ENCODE measurements around the gene PTTG1IP. TPM values are rescaled to one million over a fixed set of nuclear protein-coding genes. Genes with fewer than 3 reads are reported as not detected.

The PTTG1IP gene
- total RNA-seq, 3 donors from 2014 or later (not counting 1 experiment from before 2014, with no cell fraction given): 96.8 to 144 (median 126) TPM

DNA sequence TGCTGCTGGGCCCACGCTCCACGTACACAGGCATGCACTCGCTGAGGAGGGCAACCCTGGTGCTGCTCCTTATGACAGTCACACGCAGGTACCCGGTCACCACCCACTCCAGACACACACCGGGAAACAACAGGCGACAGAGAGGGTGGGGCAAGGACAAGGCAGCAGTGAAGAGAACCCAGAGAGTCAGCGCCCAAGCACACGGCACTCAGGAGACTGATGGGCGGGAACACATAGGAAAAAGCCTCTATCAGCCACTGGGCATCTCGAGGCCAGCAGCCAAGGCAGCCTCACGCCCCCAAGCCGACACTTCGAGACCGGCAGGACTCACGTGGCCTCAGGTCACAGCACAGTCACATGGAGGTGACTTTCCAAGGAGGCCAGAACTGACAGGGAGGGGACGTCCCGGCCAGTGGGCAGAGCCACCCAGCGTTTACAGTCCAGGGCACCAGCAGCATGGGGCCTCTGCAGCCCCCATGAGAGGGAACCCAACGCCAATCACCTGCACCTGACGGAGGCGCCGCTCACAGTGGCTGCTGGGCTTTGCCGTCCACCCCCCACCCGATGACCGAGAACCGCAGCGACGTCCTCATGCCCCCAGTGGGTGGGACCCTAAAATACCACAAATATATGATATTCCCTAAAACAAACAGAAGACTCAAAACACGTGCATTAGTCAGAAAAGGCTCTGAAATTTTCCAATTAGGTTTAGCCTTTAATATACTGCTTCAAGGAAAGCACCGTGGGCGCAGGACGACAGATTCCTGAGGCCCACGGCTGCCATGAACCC lies 19.7 kb downstream of the PTTG1IP start:
- H3K36me3 ChIP-seq (ENCODE audit: control insufficient read depth, insufficient read depth, low read length): peaks cover 74% of the 10 kb centered on the region
- Mint-ChIP-seq H3K4me1 (peaks cover 34 to 43% of the 10 kb centered on the region in 2 donors), H3K9me3 (no peaks in the 10 kb centered on the region), H3K36me3 (no peaks in the 10 kb centered on the region), H3K27me3 (ENCODE audit: low read depth in 2 of 2) (no peaks in the 10 kb centered on the region), H3K4me3 (peak overlapping the region; percentile 80), H3K27ac (peak overlapping the region; percentile 88 to 92)
- WGBS (ENCODE audit: insufficient coverage): 87% methylated on average over 34 of the region's 34 CpGs
- peaks cover 21% of the 10 kb centered on the region for H3K4me1 ChIP-seq (ENCODE audit: control insufficient read depth, insufficient read depth, low read length)
- DNase-seq (no peak), ATAC-seq (no peak)
- H3K27ac ChIP-seq (ENCODE audit: low read length): peak overlapping the region; percentile 65
- TF ChIP-seq, protein P1, sequence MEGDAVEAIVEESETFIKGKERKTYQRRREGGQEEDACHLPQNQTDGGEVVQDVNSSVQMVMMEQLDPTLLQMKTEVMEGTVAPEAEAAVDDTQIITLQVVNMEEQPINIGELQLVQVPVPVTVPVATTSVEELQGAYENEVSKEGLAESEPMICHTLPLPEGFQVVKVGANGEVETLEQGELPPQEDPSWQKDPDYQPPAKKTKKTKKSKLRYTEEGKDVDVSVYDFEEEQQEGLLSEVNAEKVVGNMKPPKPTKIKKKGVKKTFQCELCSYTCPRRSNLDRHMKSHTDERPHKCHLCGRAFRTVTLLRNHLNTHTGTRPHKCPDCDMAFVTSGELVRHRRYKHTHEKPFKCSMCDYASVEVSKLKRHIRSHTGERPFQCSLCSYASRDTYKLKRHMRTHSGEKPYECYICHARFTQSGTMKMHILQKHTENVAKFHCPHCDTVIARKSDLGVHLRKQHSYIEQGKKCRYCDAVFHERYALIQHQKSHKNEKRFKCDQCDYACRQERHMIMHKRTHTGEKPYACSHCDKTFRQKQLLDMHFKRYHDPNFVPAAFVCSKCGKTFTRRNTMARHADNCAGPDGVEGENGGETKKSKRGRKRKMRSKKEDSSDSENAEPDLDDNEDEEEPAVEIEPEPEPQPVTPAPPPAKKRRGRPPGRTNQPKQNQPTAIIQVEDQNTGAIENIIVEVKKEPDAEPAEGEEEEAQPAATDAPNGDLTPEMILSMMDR (IDR thresholded peaks at IDR 0.05): no peak
- H3K4me3 ChIP-seq (ENCODE audit: low read length): no peak overlapping the region
- intact Hi-C loops (cut with micrococcal nuclease): no loop called here
- H3K9me3 ChIP-seq (ENCODE audit: control insufficient read depth, insufficient read depth, low read length): no peaks in the 10 kb centered on the region
- no peaks in the 10 kb centered on the region for H3K27me3 ChIP-seq (ENCODE audit: control insufficient read depth, insufficient read depth, low read length)

DNA sequence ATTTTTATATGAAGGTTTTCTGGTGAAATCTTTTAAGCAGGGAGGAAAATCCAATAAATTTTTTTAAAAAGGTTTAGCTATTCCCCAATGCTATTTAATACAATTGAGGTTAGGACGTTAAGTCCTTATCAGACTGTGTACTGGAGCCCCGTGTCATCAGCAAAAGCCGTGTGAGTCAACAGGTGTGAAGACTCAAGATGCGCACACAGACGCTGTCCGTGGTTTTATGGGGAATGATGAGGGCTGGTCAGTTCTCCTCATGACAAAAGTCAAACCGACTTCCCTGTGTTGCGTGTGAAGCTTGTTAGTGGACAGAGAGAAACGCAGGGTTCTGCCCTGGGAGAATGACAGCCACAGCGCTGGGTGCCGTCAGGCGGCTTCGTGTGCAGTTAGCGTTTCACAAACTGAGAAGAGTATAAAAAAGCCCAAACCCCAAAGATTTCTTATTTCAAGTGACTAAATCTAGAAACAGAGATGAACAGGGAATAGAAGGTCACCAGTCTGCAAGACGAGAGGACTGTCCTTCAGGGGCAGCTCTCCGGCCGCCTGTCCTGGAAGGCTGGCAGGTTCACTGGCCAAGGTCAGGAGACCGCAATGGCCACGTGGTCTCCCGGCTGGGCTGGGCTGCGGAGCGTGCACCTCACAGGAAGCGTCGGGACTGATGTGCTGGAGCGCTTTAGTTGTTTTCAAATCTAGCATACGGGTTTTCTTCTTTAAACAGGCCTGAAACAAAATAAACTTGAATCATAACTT lies 22.4 kb downstream of the PTTG1IP start:
- WGBS (ENCODE audit: insufficient coverage): 81% methylated on average over 26 of the region's 26 CpGs
- Mint-ChIP-seq H3K27ac (peak overlapping the region; percentile 62 to 69), H3K9me3 (no peaks in the 10 kb centered on the region), H3K4me3 (peak overlapping the region; percentile 17), H3K36me3 (no peaks in the 10 kb centered on the region), H3K27me3 (ENCODE audit: low read depth in 2 of 2) (no peaks in the 10 kb centered on the region), H3K4me1 (peaks cover 41 to 46% of the 10 kb centered on the region in 2 donors)
- TF ChIP-seq, protein P1 (IDR thresholded peaks at IDR 0.05): no peak
- Histone ChIP-seq H3K4me1 (ENCODE audit: control insufficient read depth, insufficient read depth, low read length) (peaks cover 29% of the 10 kb centered on the region), H3K4me3 (ENCODE audit: low read length) (no peak overlapping the region), H3K27me3 (ENCODE audit: control insufficient read depth, insufficient read depth, low read length) (no peaks in the 10 kb centered on the region), H3K36me3 (ENCODE audit: control insufficient read depth, insufficient read depth, low read length) (peaks cover 56% of the 10 kb centered on the region), H3K9me3 (ENCODE audit: control insufficient read depth, insufficient read depth, low read length) (no peaks in the 10 kb centered on the region), H3K27ac (ENCODE audit: low read length) (no peak overlapping the region)
- intact Hi-C loops (cut with micrococcal nuclease): no loop called here
- DNase-seq (no peak), ATAC-seq (peak in 2 of 3 donors; percentile 16 to 26)

DNA sequence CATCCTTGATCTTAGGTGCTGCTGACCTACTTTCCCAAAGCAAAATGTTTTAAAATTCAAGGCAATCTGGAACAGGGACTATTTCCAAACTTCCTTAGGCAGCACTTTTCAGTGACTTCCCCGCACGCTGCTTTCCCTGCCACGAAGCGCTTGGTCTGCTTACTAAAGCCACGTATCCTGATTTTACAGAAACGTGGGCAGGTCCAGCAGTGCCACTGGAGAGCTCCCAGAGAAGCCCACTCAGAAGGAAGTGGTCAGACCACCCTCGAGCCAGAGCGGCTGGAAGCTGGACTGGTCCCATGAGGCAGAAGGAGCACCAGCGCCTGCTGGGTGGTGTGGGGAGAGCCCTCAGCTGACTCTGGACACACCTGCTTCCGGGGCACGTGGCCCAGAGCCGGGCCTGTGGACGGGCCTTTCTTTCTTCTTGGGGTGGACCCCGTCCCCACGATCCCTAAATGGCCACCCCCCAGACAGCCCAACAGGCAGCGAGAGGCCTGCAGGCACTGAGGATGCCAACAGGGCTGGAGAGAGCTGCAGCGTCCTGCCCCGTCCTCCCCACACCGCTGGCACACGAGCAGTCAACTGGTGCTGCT lies 23.2 kb downstream of the PTTG1IP start:
- 93% methylated on average over 20 of the region's 20 CpGs for WGBS (ENCODE audit: insufficient coverage)
- H3K4me3 Mint-ChIP-seq: no peak overlapping the region
- TF ChIP-seq, protein P1 (IDR thresholded peaks at IDR 0.05): no peak
- H3K4me1 ChIP-seq (ENCODE audit: control insufficient read depth, insufficient read depth, low read length): peaks cover 36% of the 10 kb centered on the region
- no peak for ATAC-seq
- no peak overlapping the region for H3K4me3 ChIP-seq (ENCODE audit: low read length)
- no peaks in the 10 kb centered on the region for H3K9me3 Mint-ChIP-seq
- peaks cover 48% of the 10 kb centered on the region for H3K36me3 ChIP-seq (ENCODE audit: control insufficient read depth, insufficient read depth, low read length)
- no peak overlapping the region for H3K27ac ChIP-seq (ENCODE audit: low read length)
- H3K27ac Mint-ChIP-seq: peak overlapping the region; percentile 62 to 69
- peaks cover 43 to 44% of the 10 kb centered on the region in 2 donors for H3K4me1 Mint-ChIP-seq
- no peak for DNase-seq
- no peaks in the 10 kb centered on the region for H3K9me3 ChIP-seq (ENCODE audit: control insufficient read depth, insufficient read depth, low read length)
- H3K27me3 ChIP-seq (ENCODE audit: control insufficient read depth, insufficient read depth, low read length): no peaks in the 10 kb centered on the region
- H3K36me3 Mint-ChIP-seq: no peaks in the 10 kb centered on the region
- H3K27me3 Mint-ChIP-seq (ENCODE audit: low read depth in 2 of 2): no peaks in the 10 kb centered on the region
- intact Hi-C loops (cut with micrococcal nuclease): no loop called here

Data from natural killer cell (primary cell).